Mesangial cell (primary cell): ENCODE results near the gene PFKFB1. TPM values are rescaled to one million over a fixed set of nuclear protein-coding genes. Genes with fewer than 3 reads are reported as not detected.

Experiments
- total RNA-seq: library from RNA; depleted of rRNA; stranded (reverse); fragments of >200 nt; gene quantifications from 2 replicates; pipeline ENCODE4 v1.2.3, GENCODE V29; 2015

Gene PFKFB1
- total RNA-seq, result not detected in 2 replicates

DNA sequence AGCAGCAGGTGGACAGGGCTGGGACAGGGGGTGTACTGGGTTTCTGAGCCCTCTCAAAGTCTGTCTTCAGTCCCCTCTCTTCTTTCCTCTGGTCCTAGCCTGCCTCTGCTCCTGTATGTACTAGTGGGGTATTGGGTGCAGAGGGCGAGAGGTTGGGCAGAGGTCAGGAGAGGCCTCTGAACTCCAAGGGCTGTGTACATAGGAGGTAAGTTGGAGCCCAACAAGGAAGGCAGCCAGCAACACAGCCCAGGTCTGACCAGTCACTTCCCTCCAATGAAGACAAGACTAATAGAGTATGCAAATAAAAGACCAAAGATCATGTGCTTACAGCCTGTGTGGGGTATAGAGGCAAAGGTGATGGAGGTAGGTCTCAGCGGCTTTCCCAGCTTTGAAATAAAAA, at the start of gene PFKFB1:
TSS of gene PFKFB1 (minus strand) at position 90 of the 400 bp plus-strand sequence. CDS start 181 bp downstream, outside the sequence.

GRCh38 chrX:55030271-55031205, 36.5 kb upstream of the PFKFB1 start, which contains the start of gene ALAS2:
TSS of gene ALAS2 (minus strand) at chrX:55030977. CDS start at chrX:55026000, 4,977 bp downstream.

DNA sequence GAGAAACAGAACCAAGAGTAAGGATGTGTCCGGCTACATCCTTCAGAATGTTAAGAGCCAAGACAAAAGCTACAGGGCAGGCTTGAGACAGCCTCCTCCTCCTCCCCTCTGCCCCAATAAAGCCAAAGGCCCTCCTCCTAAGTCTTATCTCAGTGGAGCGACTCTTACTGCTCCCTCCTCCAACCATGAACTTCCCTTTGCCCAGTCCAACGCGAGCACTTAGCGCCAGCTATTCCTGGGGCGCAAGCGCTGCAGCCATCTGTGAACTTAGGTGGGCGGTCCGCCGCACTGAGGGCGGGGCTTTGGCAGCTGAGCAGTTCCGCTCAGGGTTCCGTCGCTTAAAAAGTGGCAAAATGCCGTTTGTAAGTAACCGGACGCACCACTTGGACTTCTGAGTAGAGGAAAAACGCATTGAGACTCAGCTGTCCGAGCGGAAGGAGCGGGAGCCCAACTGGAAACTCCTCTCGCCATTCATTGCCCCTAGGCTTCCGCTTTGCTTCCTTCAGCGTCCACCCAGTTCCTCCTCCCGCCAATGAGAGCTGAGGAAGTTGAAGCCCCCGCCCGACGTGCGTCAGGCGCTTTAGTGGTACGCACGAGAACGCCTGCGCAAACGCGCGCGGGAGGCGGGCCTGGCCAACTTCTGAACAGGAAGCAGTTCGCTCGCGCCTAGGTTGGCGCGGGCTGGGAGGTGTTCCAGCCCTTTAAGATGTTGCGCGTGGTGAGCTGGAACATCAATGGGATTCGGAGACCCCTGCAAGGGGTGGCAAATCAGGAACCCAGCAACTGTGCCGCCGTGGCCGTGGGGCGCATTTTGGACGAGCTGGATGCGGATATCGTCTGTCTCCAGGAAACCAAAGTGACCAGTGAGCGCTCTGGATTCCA, 6.0 kb upstream of the PFKFB1 start, which contains the start of gene APEX2:
TSS of gene APEX2 (plus strand) at position 647 of the 882 bp plus-strand sequence. CDS start at position 707, 60 bp downstream.

DNA sequence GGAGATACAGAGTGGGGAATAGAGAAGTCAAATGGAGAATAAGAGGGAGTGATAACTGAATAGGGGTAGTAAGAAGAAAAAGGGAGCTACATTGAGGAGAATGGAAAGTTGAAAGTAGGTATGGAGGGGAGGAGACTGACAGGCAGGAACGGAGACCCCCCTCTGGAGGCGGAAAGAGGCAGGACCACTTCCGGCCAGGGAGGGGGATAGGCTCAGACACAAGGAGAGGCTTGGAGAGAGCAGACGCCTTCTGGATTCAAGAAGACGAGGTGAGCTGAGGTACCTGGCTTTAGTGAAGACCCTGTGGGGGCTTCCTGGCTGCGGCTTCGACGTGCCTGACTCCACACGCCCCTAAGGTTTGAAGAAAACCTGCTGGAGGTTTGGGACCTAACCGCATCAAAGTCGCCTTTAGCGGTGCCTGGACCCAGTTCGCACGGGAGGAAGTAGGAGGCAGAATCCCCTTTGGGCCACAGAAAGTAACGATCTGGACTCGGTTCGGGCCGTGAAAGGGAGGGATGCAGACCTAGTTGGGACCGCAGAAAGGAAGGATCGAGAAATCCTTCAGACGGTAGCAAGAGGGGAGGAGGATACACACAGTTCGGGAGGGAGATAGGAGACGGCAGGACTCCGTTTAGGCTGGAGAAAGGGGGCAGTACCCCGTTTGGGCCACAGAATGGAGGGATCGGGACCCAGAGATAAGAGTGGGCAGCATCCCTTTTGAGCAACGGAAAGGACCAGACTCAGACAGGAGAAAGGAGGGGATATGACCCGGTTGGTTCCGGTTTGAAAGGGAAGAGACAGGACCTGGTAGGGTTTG, 73.2 kb downstream of the PFKFB1 start, which contains the start of gene TRO:
TSS of gene TRO (plus strand) at position 215 of the 817 bp plus-strand sequence. CDS start 1,423 bp downstream, outside the sequence.

Other genes starting within 250 kb of the PFKFB1 start
- gene ITIH6, start 195.9 kb downstream of the PFKFB1 start, total RNA-seq, result not detected in 2 replicates
- gene MAGED2, start 186.4 kb downstream of the PFKFB1 start, total RNA-seq, result 160 and 236 TPM in 2 replicates
- 9.6 and 43.2 TPM in 2 replicates for gene TRO, start 73.4 kb downstream of the PFKFB1 start, total RNA-seq
- gene APEX2, start 6.2 kb upstream of the PFKFB1 start, total RNA-seq, result 10.3 and 16.6 TPM in 2 replicates
- gene ALAS2, start 36.8 kb upstream of the PFKFB1 start, total RNA-seq, result not detected in 2 replicates
- gene PAGE2B, start 80.8 kb upstream of the PFKFB1 start, total RNA-seq, result not detected in 2 replicates
- not detected in 2 replicates for gene PAGE2, start 94.8 kb upstream of the PFKFB1 start, total RNA-seq
- not detected in 2 replicates for gene PAGE5, start 226.2 kb upstream of the PFKFB1 start, total RNA-seq